ENCODE results near the gene FASN.

FASN gene

GRCh38 chr17:82084373-82085030, 13.5 kb downstream of the FASN start:
- H3K36me3 ChIP-seq (ENCODE audit: control insufficient read depth in 1 of 2, insufficient read depth in 2 of 2, low read length in 2 of 2), result peaks cover 4 to 100% of the 10 kb centered on the region in 2 donors
- no peak overlapping the region for H3K4me3 ChIP-seq (ENCODE audit: low read depth in 1 of 2, low read length in 2 of 2)
- H3K27ac ChIP-seq (ENCODE audit: low read length), result no peak overlapping the region
- no peaks in the 10 kb centered on the region for H3K27me3 ChIP-seq (ENCODE audit: low read depth, low read length)
- H3K9me3 ChIP-seq (ENCODE audit: control insufficient read depth in 1 of 2, low read length in 2 of 2), result no peaks in the 10 kb centered on the region
- H3K4me1 ChIP-seq (ENCODE audit: control insufficient read depth in 1 of 2, insufficient read depth in 2 of 2, low read length in 2 of 2), result no peaks in the 10 kb centered on the region

- Histone ChIP-seq H3K27ac (ENCODE audit: low read length) (no peak overlapping the region), H3K4me3 (ENCODE audit: low read depth in 1 of 2, low read length in 2 of 2) (no peak overlapping the region), H3K27me3 (ENCODE audit: low read depth, low read length) (no peaks in the 10 kb centered on the region), H3K9me3 (ENCODE audit: control insufficient read depth in 1 of 2, low read length in 2 of 2) (no peaks in the 10 kb centered on the region), H3K36me3 (ENCODE audit: control insufficient read depth in 1 of 2, insufficient read depth in 2 of 2, low read length in 2 of 2) (peaks cover 4 to 99% of the 10 kb centered on the region in 2 donors), H3K4me1 (ENCODE audit: control insufficient read depth in 1 of 2, insufficient read depth in 2 of 2, low read length in 2 of 2) (no peaks in the 10 kb centered on the region)
Measured at GRCh38 chr17:82083533-82084359, 14.3 kb downstream of the FASN start.

GRCh38 chr17:82083009-82083408, 15.0 kb downstream of the FASN start:
- H3K9me3 ChIP-seq (ENCODE audit: control insufficient read depth in 1 of 2, low read length in 2 of 2), result no peaks in the 10 kb centered on the region
- H3K27me3 ChIP-seq (ENCODE audit: low read depth, low read length), result no peaks in the 10 kb centered on the region
- peaks cover 4 to 91% of the 10 kb centered on the region in 2 donors for H3K36me3 ChIP-seq (ENCODE audit: control insufficient read depth in 1 of 2, insufficient read depth in 2 of 2, low read length in 2 of 2)
- H3K4me3 ChIP-seq (ENCODE audit: low read depth in 1 of 2, low read length in 2 of 2), result no peak overlapping the region
- H3K27ac ChIP-seq (ENCODE audit: low read length), result no peak overlapping the region
- no peaks in the 10 kb centered on the region for H3K4me1 ChIP-seq (ENCODE audit: control insufficient read depth in 1 of 2, insufficient read depth in 2 of 2, low read length in 2 of 2)

DNA sequence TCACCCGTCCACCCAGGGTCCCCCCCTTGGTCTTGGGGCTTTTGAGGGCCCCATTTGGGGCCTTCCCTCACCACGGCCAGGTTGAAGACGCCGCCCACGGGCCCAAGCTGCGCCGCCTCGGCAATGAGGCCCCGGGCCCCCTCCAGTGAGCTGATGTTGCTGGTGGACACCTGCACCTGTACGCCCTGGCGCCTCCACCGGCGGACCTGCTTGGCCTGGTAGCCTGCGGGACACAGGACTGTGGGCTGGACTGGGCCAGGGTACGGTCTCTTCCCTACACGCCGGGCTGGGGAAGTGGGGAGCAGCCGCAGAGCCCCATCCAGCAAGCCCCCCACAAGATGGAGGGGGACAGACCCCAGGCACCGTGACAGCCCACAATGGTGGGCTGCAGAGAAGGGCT, 15.6 kb downstream of the FASN start:
- Histone ChIP-seq H3K36me3 (ENCODE audit: control insufficient read depth in 1 of 2, insufficient read depth in 2 of 2, low read length in 2 of 2) (peaks cover 4 to 86% of the 10 kb centered on the region in 2 donors), H3K27ac (ENCODE audit: low read length) (no peak overlapping the region)

GRCh38 chr17:82081966-82082365, 16.1 kb downstream of the FASN start:
- Histone ChIP-seq H3K27me3 (ENCODE audit: low read depth, low read length) (no peaks in the 10 kb centered on the region), H3K4me3 (ENCODE audit: low read depth in 1 of 2, low read length in 2 of 2) (no peak overlapping the region), H3K36me3 (ENCODE audit: control insufficient read depth in 1 of 2, insufficient read depth in 2 of 2, low read length in 2 of 2) (peaks cover 4 to 81% of the 10 kb centered on the region in 2 donors), H3K27ac (ENCODE audit: low read length) (no peak overlapping the region), H3K4me1 (ENCODE audit: control insufficient read depth in 1 of 2, insufficient read depth in 2 of 2, low read length in 2 of 2) (no peaks in the 10 kb centered on the region), H3K9me3 (ENCODE audit: control insufficient read depth in 1 of 2, low read length in 2 of 2) (no peaks in the 10 kb centered on the region)

More for the DNA sequence above, 15.6 kb downstream of the FASN start:
- Histone ChIP-seq H3K4me1 (ENCODE audit: control insufficient read depth in 1 of 2, insufficient read depth in 2 of 2, low read length in 2 of 2) (no peaks in the 10 kb centered on the region), H3K4me3 (ENCODE audit: low read depth in 1 of 2, low read length in 2 of 2) (no peak overlapping the region), H3K27me3 (ENCODE audit: low read depth, low read length) (no peaks in the 10 kb centered on the region), H3K9me3 (ENCODE audit: control insufficient read depth in 1 of 2, low read length in 2 of 2) (no peaks in the 10 kb centered on the region)

DNA sequence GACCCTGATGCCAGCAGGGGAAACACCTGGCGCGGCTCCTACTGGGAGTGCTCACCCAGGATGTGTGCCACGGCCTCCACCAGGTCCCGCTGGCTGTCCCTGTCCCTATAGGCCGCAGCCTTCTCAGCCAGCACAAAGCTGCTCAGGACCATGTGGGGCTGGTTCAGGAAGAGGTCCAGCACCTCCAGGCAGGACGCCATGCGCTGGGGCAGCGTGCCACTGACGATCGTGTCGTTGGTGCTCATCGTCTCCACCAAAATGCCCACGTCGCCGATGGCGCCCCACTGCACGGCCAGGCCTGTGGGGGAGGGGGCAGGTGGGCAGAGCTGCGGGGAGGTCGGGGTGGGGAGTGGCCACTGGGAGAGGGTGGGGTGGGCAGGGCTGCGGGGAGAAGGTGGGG, 16.5 kb downstream of the FASN start:
- no peaks in the 10 kb centered on the region for H3K9me3 ChIP-seq (ENCODE audit: control insufficient read depth in 1 of 2, low read length in 2 of 2)
- no peaks in the 10 kb centered on the region for H3K27me3 ChIP-seq (ENCODE audit: low read depth, low read length)
- H3K36me3 ChIP-seq (ENCODE audit: control insufficient read depth in 1 of 2, insufficient read depth in 2 of 2, low read length in 2 of 2), result peaks cover 2 to 77% of the 10 kb centered on the region in 2 donors
- no peak overlapping the region for H3K4me3 ChIP-seq (ENCODE audit: low read depth in 1 of 2, low read length in 2 of 2)
- H3K4me1 ChIP-seq (ENCODE audit: control insufficient read depth in 1 of 2, insufficient read depth in 2 of 2, low read length in 2 of 2), result no peaks in the 10 kb centered on the region
- H3K27ac ChIP-seq (ENCODE audit: low read length), result no peak overlapping the region

- peaks cover 0 to 70% of the 10 kb centered on the region in 2 donors for H3K36me3 ChIP-seq (ENCODE audit: control insufficient read depth in 1 of 2, insufficient read depth in 2 of 2, low read length in 2 of 2)
Measured at GRCh38 chr17:82080789-82081464, 17.1 kb downstream of the FASN start.

DNA sequence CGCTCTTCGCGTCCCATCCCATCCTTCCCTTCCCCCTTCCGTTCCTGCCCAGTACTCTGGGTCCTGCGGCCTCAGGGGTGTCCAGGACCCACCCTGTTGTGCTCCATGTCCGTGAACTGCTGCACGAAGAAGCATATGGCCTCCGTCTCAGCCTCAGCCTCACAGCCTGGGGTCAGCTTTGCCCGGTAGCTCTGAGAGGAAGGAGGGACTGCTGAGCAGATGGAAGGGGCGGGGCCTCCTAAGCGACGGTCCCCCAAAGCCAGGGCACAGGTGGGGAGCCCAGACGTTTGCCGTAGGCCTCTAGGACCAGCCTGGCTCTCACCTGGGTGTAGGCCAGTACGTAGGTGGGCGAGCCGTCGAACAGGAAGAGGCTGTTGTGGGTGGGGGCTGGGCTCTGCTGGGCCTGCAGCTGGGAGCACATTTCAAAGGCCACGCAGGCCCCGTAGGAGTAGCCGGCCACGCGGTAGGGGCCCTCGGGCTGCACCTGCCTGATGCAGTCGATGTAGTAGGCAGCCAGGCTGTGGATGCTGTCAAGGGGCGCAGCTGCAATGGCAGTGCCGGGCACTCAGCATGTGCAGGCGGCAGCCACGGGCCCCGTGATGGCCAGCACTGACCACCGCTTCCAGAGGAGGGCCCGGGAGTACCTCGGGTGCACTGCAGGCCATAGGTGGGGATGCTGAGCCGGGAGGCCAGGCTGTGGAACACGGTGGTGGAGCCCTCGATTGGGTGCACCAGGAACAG, 17.8 kb downstream of the FASN start:
- H3K27me3 ChIP-seq (ENCODE audit: low read depth, low read length), result no peaks in the 10 kb centered on the region
- H3K9me3 ChIP-seq (ENCODE audit: control insufficient read depth in 1 of 2, low read length in 2 of 2), result no peaks in the 10 kb centered on the region
- H3K4me3 ChIP-seq (ENCODE audit: low read depth in 1 of 2, low read length in 2 of 2), result no peak overlapping the region
- H3K4me1 ChIP-seq (ENCODE audit: control insufficient read depth in 1 of 2, insufficient read depth in 2 of 2, low read length in 2 of 2), result no peaks in the 10 kb centered on the region
- no peak overlapping the region for H3K27ac ChIP-seq (ENCODE audit: low read length)
- H3K36me3 ChIP-seq (ENCODE audit: control insufficient read depth in 1 of 2, insufficient read depth in 2 of 2, low read length in 2 of 2), result peaks cover 0 to 63% of the 10 kb centered on the region in 2 donors

More at GRCh38 chr17:82080789-82081464, 17.1 kb downstream of the FASN start:
- H3K9me3 ChIP-seq (ENCODE audit: control insufficient read depth in 1 of 2, low read length in 2 of 2), result no peaks in the 10 kb centered on the region
- H3K4me3 ChIP-seq (ENCODE audit: low read depth in 1 of 2, low read length in 2 of 2), result no peak overlapping the region
- H3K4me1 ChIP-seq (ENCODE audit: control insufficient read depth in 1 of 2, insufficient read depth in 2 of 2, low read length in 2 of 2), result no peaks in the 10 kb centered on the region
- H3K27me3 ChIP-seq (ENCODE audit: low read depth, low read length), result no peaks in the 10 kb centered on the region
- H3K27ac ChIP-seq (ENCODE audit: low read length), result no peak overlapping the region

DNA sequence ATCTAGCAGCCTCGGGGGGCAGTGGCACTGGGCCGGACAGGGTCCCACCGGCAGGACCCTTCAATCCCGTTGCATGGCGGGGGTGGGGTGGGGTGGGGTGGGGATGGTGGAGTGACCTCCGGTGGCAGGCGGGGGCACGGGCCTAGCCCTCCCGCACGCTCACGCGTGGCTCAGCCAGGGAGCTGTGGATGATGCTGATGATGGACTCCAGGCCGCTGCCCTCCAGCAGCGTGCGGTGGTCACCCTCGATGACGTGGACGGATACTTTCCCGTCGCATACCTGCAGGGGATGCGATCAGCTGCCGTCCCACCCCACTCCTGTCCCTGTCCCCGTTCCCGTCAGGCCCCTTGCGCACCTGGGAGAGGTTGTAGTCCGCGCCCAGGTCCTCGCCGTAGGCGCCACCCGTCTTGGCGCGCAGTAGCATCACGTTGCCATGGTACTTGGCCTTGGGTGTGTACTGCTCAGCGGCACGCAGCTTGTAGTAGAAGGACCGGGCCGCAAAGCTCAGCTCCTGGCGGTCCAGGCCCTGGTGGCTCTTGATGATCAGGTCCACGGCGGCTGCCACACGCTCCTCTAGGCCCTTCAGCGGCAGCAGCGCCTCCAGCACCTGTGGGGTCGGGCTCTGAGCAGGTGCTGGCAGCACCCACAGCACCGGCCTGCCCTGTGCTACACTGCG, 18.9 kb downstream of the FASN start:
- H3K4me3 ChIP-seq (ENCODE audit: low read depth in 1 of 2, low read length in 2 of 2), result no peak overlapping the region
- no peak overlapping the region for H3K27ac ChIP-seq (ENCODE audit: low read length)
- H3K36me3 ChIP-seq (ENCODE audit: control insufficient read depth in 1 of 2, insufficient read depth in 2 of 2, low read length in 2 of 2), result peaks cover 0 to 52% of the 10 kb centered on the region in 2 donors
- H3K4me1 ChIP-seq (ENCODE audit: control insufficient read depth in 1 of 2, insufficient read depth in 2 of 2, low read length in 2 of 2), result no peaks in the 10 kb centered on the region
- no peaks in the 10 kb centered on the region for H3K27me3 ChIP-seq (ENCODE audit: low read depth, low read length)
- no peaks in the 10 kb centered on the region for H3K9me3 ChIP-seq (ENCODE audit: control insufficient read depth in 1 of 2, low read length in 2 of 2)

DNA sequence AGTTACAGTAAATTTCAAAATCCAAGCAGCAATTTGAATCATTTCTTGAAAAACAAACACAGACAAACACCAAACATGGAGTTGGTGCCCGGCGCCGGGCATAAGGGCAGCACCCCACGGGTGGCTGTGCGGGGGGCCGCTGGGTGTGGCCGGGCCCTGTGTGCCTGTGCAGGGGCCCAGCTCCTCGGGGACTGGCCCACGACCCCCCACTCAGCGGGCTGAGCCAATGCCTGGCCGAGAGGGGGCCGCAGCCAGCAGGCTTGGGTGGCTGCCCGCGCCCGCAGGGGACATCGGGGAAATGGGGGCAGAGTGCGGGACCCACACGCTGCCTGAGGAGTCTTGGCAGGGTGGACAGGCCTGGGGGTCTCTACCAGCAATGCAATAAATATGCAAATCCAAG, 19.6 kb downstream of the FASN start:
- Histone ChIP-seq H3K4me1 (ENCODE audit: control insufficient read depth in 1 of 2, insufficient read depth in 2 of 2, low read length in 2 of 2) (no peaks in the 10 kb centered on the region), H3K27ac (ENCODE audit: low read length) (no peak overlapping the region), H3K4me3 (ENCODE audit: low read depth in 1 of 2, low read length in 2 of 2) (no peak overlapping the region), H3K36me3 (ENCODE audit: control insufficient read depth in 1 of 2, insufficient read depth in 2 of 2, low read length in 2 of 2) (peaks cover 0 to 45% of the 10 kb centered on the region in 2 donors), H3K27me3 (ENCODE audit: low read depth, low read length) (no peaks in the 10 kb centered on the region), H3K9me3 (ENCODE audit: control insufficient read depth in 1 of 2, low read length in 2 of 2) (no peaks in the 10 kb centered on the region)

Measured in muscle layer of duodenum (tissue), 2 donors.